Measurements from ENCODE around the gene TEF. TPM values are rescaled to one million over a fixed set of nuclear protein-coding genes. Genes with fewer than 3 reads are reported as not detected.
"Not testable (repeated sequence)": the region's sequence is repeated elsewhere in the genome, so short reads cannot be mapped to it uniquely, and the experiment has no call there.

TEF gene
- polyA plus RNA-seq, 3 donors = 15.1 to 18.1 (median 17.2) TPM

- DNase-seq (ENCODE audit: extremely low read depth in 1 of 11, low read depth in 9 of 11, low spot score in 4 of 11) = peak; percentile 73 to 93 (median 89)
These were observed 14.6 kb upstream of the TEF start for GRCh38 chr22:41367039-41367679.

DNA sequence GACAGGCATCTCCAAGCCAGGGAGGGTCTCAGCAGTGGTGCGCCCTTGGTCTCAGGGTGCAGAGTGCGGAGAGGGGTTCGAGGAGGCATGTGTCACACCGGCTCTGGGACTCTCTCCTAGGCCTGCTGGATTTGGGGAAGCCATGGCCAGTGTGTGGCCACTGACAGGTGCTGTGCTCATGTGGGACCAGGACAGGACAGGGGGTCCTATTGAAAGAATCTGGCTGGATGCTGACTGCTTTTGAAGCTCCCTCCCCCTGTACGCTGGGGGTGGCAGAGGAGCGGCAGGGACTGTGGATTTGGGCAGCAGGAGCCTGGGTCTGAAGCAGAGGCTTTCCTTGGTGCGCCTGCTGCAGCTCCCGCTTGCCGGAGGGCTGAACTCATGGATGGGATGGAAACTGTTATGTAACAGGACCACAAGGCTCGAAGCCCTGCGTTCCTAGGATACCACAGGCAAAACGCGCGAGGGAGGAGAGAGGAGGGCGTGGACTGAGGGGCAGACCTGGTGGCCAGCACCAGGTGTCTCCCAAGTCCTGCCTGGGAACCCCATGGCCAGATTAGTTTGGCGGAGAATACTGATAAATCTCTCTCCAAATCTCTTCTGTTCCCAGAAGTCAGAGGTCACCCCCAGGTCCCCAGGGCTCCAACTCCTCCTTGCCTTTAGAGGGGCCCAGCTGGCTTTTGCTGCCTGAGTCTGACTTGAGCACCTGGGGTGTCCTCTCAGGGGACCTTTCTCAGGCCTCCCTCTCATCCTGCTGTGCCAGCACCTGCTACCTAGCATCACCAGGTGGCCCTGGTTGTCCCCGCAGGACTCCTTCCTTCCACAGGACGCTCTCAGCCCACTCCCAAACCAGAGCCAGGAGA is 13.8 kb upstream of the TEF start:
- no peak for DNase-seq (ENCODE audit: extremely low read depth in 1 of 11, low read depth in 9 of 11, low spot score in 4 of 11)

GRCh38 chr22:41368543-41369423 is 13.0 kb upstream of the TEF start:
- DNase-seq (ENCODE audit: extremely low read depth in 1 of 11, low read depth in 9 of 11, low spot score in 4 of 11) = no peak

GRCh38 chr22:41369424-41369745 is 12.4 kb upstream of the TEF start:
- no peak for DNase-seq (ENCODE audit: extremely low read depth in 1 of 11, low read depth in 9 of 11, low spot score in 4 of 11)

DNA sequence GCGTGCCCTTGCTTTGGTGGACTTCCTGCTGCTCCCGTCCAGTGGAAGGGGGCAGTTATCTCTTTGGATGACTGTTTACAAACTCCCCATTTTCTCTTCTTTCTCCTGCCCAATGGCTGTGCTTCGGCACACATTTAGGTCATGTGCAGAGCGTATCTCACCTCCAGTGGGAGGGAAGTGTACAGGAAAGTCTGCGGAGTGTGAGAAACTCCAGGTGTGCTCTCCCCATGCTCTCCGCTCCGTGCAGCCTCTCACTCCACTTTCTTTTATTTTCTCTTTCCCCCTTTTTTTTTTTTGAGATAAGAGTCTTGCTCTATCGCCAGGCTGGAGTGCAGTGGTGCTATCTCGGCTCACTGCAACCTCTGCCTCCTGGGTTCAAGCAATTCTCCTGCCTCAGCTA is 11.9 kb upstream of the TEF start:
- DNase-seq (ENCODE audit: extremely low read depth in 1 of 11, low read depth in 9 of 11, low spot score in 4 of 11) = no peak

GRCh38 chr22:41377846-41378245 is 3.9 kb upstream of the TEF start:
- no peak for DNase-seq (ENCODE audit: extremely low read depth in 1 of 11, low read depth in 9 of 11, low spot score in 4 of 11)

DNA sequence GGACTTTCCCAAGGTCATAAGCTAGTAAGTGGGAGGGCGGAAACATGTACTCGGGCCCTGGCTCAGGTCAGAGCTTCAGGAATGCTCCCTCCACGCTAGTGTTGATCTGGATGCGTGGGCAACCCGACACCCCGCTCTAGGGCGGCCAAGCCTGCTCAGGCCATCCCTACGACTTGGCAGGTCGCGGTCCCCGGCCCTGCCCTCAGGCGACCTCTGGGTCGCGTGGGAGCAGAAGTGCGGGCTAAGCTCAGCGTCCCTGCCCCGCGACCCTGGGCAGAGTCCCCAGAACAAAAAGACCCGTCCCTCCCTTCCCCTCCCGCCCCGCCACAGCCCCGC is 781 bp upstream of the TEF start:
- DNase-seq (ENCODE audit: extremely low read depth in 1 of 11, low read depth in 9 of 11, low spot score in 4 of 11) = peak in 4 of 11 donors; percentile 51 to 74 (median 64)

DNA sequence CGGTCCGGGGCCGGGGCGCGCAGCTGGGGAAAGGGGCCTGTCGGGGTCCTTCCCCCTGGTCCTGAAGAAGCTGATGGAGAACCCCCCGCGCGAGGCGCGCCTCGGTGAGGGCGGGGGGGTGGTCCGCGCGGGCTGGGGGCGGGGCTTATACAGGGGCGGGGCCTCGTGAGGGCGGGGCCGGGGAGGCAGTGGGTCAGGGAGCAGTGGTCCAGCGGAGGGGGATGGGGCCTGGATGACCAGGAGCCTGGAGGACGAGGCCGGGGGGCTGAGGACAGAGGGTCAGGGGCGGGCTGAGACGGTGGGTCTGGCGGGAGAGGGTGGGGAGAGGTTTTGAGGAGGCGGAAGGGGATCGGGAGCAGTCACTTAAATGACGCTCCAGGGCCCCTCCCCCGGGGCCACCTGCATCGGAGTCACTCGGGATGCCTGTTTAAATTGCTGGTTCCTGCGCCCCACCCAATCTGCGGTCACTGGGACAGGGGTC is 396 bp downstream of the TEF start:
- no peak for DNase-seq (ENCODE audit: extremely low read depth in 1 of 11, low read depth in 9 of 11, low spot score in 4 of 11)

GRCh38 chr22:41382610-41383009 is 868 bp downstream of the TEF start:
- no peak for DNase-seq (ENCODE audit: extremely low read depth in 1 of 11, low read depth in 9 of 11, low spot score in 4 of 11)

GRCh38 chr22:41383085-41383484 is 1.3 kb downstream of the TEF start:
- DNase-seq (ENCODE audit: extremely low read depth in 1 of 11, low read depth in 9 of 11, low spot score in 4 of 11) = no peak

DNA sequence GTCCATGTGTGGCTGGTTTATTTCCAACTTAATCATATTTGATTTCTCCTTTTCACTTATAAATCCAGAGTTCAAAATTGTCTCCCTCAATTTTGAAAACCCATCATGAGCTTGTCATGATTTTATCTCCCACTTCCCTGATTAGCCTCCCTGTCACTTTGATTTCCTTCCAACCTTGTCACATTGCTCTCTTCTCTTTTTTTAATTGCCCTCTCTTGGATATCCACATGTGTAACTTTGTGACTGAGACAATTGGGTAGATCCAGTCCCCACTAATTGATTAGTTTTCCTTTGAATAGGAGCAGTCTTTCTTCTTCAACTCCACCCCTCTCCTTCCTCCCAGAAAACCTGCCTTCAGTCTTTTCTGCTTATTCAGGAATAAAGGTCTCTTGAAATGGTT is 2.4 kb downstream of the TEF start:
- DNase-seq (ENCODE audit: extremely low read depth in 1 of 11, low read depth in 9 of 11, low spot score in 4 of 11) = no peak

DNA sequence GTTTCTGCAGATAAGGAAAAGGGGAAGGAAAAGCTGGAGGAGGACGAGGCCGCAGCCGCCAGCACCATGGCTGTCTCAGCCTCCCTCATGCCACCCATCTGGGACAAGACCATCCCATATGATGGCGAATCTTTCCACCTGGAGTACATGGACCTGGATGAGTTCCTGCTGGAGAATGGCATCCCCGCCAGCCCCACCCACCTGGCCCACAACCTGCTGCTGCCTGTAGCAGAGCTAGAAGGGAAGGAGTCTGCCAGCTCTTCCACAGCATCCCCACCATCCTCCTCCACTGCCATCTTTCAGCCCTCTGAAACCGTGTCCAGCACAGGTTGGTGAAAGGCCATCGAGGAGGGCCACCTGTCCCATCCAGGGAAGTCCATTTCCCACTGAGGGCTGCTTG is 5.6 kb downstream of the TEF start:
- DNase-seq (ENCODE audit: extremely low read depth in 1 of 11, low read depth in 9 of 11, low spot score in 4 of 11) = no peak

DNA sequence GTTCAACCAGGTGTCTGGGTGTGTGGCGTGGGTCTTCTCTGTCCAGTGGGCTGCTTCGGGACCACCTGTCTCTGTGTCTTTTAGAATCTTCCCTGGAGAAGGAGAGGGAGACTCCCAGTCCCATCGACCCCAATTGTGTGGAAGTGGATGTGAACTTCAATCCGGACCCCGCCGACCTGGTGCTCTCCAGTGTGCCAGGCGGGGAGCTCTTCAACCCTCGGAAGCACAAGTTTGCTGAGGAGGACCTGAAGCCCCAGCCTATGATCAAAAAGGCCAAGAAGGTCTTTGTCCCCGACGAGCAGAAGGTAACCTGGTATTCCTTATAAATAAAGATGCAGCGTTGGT is 12.2 kb downstream of the TEF start:
- DNase-seq (ENCODE audit: extremely low read depth in 1 of 11, low read depth in 9 of 11, low spot score in 4 of 11) = no peak

GRCh38 chr22:41395531-41396240 is 13.9 kb downstream of the TEF start:
- no peak for DNase-seq (ENCODE audit: extremely low read depth in 1 of 11, low read depth in 9 of 11, low spot score in 4 of 11)

- DNase-seq (ENCODE audit: extremely low read depth in 1 of 11, low read depth in 9 of 11, low spot score in 4 of 11) = no peak
These were observed 15.5 kb downstream of the TEF start for GRCh38 chr22:41397143-41397811.

- no peak for DNase-seq (ENCODE audit: extremely low read depth in 1 of 11, low read depth in 9 of 11, low spot score in 4 of 11)
These were observed 17.2 kb downstream of the TEF start for GRCh38 chr22:41398921-41399320.

GRCh38 chr22:41401781-41402648 is 20.3 kb downstream of the TEF start:
- DNase-seq (ENCODE audit: extremely low read depth in 1 of 11, low read depth in 9 of 11, low spot score in 4 of 11) = no peak

DNA sequence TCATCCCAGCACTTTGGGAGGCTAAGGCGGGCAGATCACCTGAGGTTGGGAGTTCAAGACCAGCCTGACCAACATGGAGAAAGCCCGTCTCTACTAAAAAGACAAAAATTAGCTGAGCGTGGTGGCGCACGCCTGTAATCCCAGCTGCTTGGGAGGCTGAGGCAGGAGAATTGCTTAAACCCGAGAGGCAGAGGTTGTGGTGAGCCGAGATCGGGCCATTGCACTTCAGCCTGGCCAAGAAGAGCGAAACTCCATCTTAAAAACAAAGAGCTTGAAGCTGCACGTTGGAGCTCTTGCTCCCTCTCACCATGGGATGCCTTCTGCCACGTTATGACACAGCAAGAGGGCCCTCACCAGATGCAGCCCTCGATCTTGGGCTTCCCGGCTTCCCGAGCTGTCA is 21.1 kb downstream of the TEF start:
- DNase-seq (ENCODE audit: extremely low read depth in 1 of 11, low read depth in 9 of 11, low spot score in 4 of 11) = not testable (repeated sequence)
